Measurements from ENCODE around the gene NRF1. TPM values are rescaled to one million over a fixed set of nuclear protein-coding genes. Genes with fewer than 3 reads are reported as not detected.

NRF1 gene
- total and polyA plus RNA-seq, 2 of the 8 experiments (the other 6 are each of a cell fraction or from before 2014, with no cell fraction given), result 18.2 to 21.4 TPM

DNA sequence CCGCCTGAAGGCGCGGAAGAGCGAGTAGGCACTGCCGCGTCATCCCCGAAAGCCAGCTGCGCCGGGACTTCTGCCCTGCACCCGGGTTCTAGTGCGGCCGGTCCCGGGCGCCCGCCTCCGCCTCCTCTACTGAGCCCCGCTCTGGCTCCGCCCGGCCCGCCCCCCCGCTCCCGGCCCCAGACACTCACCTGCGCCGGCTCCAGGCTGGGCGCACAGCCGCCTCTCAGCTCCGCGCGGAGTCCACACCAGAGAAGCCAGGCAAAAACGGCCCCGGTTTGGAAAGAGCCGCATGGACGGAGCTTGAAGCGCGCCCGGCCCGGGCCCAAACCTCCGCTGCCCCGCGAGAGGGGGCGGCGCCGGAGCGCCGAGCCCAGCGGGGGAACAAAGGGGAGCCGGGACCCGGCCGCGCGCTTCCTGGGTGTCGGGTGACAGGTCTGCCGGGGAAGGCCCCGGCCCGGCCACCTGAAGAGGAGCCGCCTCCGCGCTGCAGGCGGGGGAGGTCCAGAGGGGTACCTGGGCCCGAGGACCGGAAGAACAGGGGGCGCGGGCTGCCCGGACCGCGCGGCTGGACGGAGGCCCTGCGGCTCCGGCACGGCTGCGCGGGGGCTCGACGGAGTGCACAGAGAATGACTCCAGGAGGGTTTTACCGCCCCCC lies 168.2 kb downstream of the NRF1 start:
- Histone ChIP-seq H3K79me1 (ENCODE audit: low read depth, low read length) (peaks cover 3% of the 10 kb centered on the region; the same call in 1 of the 2 replicates), H2BK20ac (ENCODE audit: low read length) (no peak overlapping the region), H4K8ac (ENCODE audit: extremely low read depth, insufficient read depth, low read length) (peak overlapping the region; percentile 53; the same call in 1 of the 2 replicates), H3K18ac (ENCODE audit: extremely low read depth, low read length) (peak overlapping the region; percentile 83), H2AFZ (ENCODE audit: low read length) (no peak overlapping the region), H3K9ac (replicated peaks in 1 of 4; ENCODE audit: extremely low read depth in 1 of 4, low read depth in 3 of 4, low read length in 3 of 4) (peak overlapping the region in 1 of 4 experiments; percentile 39; a peak in 3 of 7 replicates), H4K5ac (ENCODE audit: insufficient read length, low read depth, low read length) (peak overlapping the region; percentile 70), H3K27me3 (replicated peaks in 1 of 4; ENCODE audit: control insufficient read depth in 3 of 4, extremely low read depth in 1 of 4, insufficient read depth in 3 of 4, low read length in 3 of 4) (peaks cover 49 to 78% (median 73%) of the 10 kb centered on the region in 4 experiments), H4K91ac (replicated peaks; ENCODE audit: insufficient read length, low read length) (peak overlapping the region; percentile 87), H3K4ac (replicated peaks; ENCODE audit: insufficient read length, low read depth, low read length) (no peak overlapping the region), H3K14ac (ENCODE audit: insufficient read length) (no peak overlapping the region), H3K23me2 (ENCODE audit: low read depth, low read length) (peaks cover 26% of the 10 kb centered on the region), H3K56ac (replicated peaks; ENCODE audit: insufficient read length, low read depth, low read length) (no peak overlapping the region), H3K23ac (ENCODE audit: insufficient read length) (no peak overlapping the region), H3K4me3 (ENCODE audit: extremely low read depth in 1 of 4, insufficient read depth in 2 of 4, low read depth in 3 of 4, low read length in 4 of 4) (peak overlapping the region; percentile 55 to 76 (median 60)), H2AK5ac (ENCODE audit: low read depth, low read length) (no peak overlapping the region), H4K20me1 (replicated peaks in 1 of 2; ENCODE audit: control insufficient read depth in 1 of 2, insufficient read depth in 2 of 2, low read length in 2 of 2) (peaks cover 16 to 28% of the 10 kb centered on the region in 2 experiments), H3K9me3 (ENCODE audit: insufficient read depth in 2 of 2, low read depth in 1 of 2, low read length in 1 of 2) (no peaks in the 10 kb centered on the region), H3K36me3 (ENCODE audit: control insufficient read depth in 2 of 4, insufficient read depth in 4 of 4, low read length in 3 of 4) (peaks cover 0 to 8% (median 0%) of the 10 kb centered on the region in 4 experiments; a peak in 2 of 8 replicates), H2BK15ac (ENCODE audit: low read length) (no peak overlapping the region), H3K4me2 (ENCODE audit: insufficient read depth in 1 of 2, low read depth in 2 of 2, low read length in 2 of 2) (peak overlapping the region; percentile 82 to 99), H2BK5ac (ENCODE audit: low read depth, low read length) (peak overlapping the region; percentile 71; the same call in 1 of the 2 replicates), H3K27ac (ENCODE audit: low read depth, low read length) (no peak overlapping the region), H2BK120ac (replicated peaks; ENCODE audit: low read depth, low read length) (no peak overlapping the region), H3K4me1 (replicated peaks in 1 of 4; ENCODE audit: control insufficient read depth in 3 of 4, insufficient read depth in 4 of 4, low read length in 3 of 4) (peaks cover 12 to 58% (median 43%) of the 10 kb centered on the region in 4 experiments), H3K79me2 (ENCODE audit: control insufficient read depth in 1 of 2, insufficient read depth in 2 of 2, low read length in 2 of 2) (peaks cover 0 to 8% of the 10 kb centered on the region in 2 experiments; a peak in 1 of 4 replicates), H2BK12ac (ENCODE audit: low read depth, low read length) (no peak overlapping the region)
- ChIA-PET CTCF (ENCODE audit: partially characterized antibody) (interaction anchor here (1.0 to 8.1 kb wide), 4 partner anchors 26 to 50 kb away, joined by 3 to 45 read pairs (median 4); no protein-coding TSS in a partner anchor), POLR2A (ENCODE audit: partially characterized antibody) (interaction anchor here (0.6 to 5.9 kb wide), 12 partner anchors 9 to 300 kb away, joined by 3 to 33 read pairs (median 4); no protein-coding TSS in a partner anchor)
- WGBS, 2 experiments (ENCODE audit: extremely low coverage in 1 of 2, insufficient coverage in 1 of 2, insufficient read length in 1 of 2, insufficient replicate concordance in 2 of 2, low coverage in 1 of 2, low lambda C conversion rate in 2 of 2, missing lambda C conversion rate in 1 of 2), result 0% methylated on average over 16 of the region's 76 CpGs; no CpG with 5 or more reads in 1 of the 2 experiments
- DNase-seq (ENCODE audit: low read depth in 1 of 2, low spot score in 2 of 2) (peak in 1 of 2 experiments; percentile 90), FAIRE-seq (no peak)
- TF ChIP-seq EZH2 (IDR thresholded peaks at IDR 0.05; ENCODE audit: low read depth, low read length, severe bottlenecking) (no peak), KDM5A (IDR thresholded peaks at IDR 0.05; ENCODE audit: low read length) (no peak), SP4 (IDR thresholded peaks at IDR 0.05; ENCODE audit: low read length) (no peak), NRF1 (IDR thresholded peaks at IDR 0.05; ENCODE audit: low read depth, low read length) (no peak), TAF7 (optimal IDR thresholded peaks at IDR 0.05; ENCODE audit: borderline replicate concordance, low read depth, low read length) (peak; percentile 31), KDM4A (IDR thresholded peaks at IDR 0.05; ENCODE audit: low read depth, low read length, severe bottlenecking) (peak; percentile 48), SIN3A (conservative IDR thresholded peaks at IDR 0.05 in 1 of 2, IDR thresholded peaks at IDR 0.05 in 1 of 2; ENCODE audit: low read depth in 1 of 2, low read length in 2 of 2) (peak in 1 of 2 experiments; percentile 83; a peak in 2 of 4 replicates), PHF8 (conservative IDR thresholded peaks at IDR 0.05; ENCODE audit: low read depth, low read length) (peak; percentile 51; the same call in 1 of the 2 replicates), EGR1 (IDR thresholded peaks at IDR 0.05; ENCODE audit: borderline replicate concordance, low read depth, low read length) (peak; percentile 34; the same call in 1 of the 2 replicates)
- TF ChIP-seq, protein P1, sequence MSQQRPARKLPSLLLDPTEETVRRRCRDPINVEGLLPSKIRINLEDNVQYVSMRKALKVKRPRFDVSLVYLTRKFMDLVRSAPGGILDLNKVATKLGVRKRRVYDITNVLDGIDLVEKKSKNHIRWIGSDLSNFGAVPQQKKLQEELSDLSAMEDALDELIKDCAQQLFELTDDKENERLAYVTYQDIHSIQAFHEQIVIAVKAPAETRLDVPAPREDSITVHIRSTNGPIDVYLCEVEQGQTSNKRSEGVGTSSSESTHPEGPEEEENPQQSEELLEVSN (IDR thresholded peaks at IDR 0.05), result 0 out of 2 replicates have a peak, but pooled peaks have one; percentile 2
